ENCODE data around the gene TM6SF1. TPM values are rescaled to one million over a fixed set of nuclear protein-coding genes. Genes with fewer than 3 reads are reported as not detected.
"Not testable (repeated sequence)": the region's sequence is repeated elsewhere in the genome, so short reads cannot be mapped to it uniquely, and the experiment has no call there.

TM6SF1 gene
- total RNA-seq, 1 experiment from 2014 or later = 0.08 TPM

GRCh38 chr15:83110381-83110780 lies 2.9 kb downstream of the TM6SF1 start:
- in situ Hi-C loops (cut with HindIII; ENCODE audit: low pct_unique_long_range_greater_than_20kb, low sequenced_read_pairs) = no loop called here

GRCh38 chr15:83111149-83111548 lies 3.7 kb downstream of the TM6SF1 start:
- in situ Hi-C loops (cut with HindIII; ENCODE audit: low pct_unique_long_range_greater_than_20kb, low sequenced_read_pairs) = no loop called here
- no peak for DNase-seq (ENCODE audit: low read depth, low spot score)

More at GRCh38 chr15:83110381-83110780, 2.9 kb downstream of the TM6SF1 start:
- DNase-seq (ENCODE audit: low read depth, low spot score) = peak; percentile 14

DNA sequence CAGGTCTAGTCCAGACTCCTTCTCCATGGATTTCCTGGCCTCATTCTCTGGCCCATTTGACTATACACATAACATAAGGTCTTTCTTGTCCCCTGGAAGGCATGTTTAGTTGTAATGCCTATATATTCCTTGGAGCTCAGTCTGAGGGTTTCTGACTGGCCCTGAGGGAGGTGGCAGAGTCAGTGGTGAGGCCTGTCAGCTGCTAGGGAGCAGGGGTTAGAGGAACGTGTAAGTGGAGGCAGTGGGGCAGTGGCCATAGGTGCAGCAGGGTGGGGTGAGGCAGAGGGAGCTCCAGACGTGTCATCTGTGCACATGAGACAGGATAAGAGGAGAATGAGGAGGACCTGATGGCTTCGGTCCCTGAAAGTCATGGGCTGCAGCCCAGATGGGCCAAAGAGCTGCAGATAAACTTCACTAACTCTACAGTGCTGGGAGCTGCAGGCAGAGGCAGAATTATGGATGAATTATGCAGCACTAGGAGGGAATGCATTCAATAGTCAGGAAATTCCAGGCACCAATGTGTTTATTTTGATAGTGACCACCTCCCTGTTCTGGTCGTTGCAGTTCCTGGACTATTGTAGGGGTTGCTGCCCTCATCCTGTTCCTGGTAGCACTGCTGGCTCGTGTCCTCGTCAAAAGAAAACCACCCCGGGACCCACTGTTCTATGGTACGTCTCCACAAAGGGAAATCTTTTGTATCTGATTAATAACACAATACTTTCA lies 4.9 kb downstream of the TM6SF1 start:
- no peak for DNase-seq (ENCODE audit: low read depth, low spot score)
- in situ Hi-C loops (cut with HindIII; ENCODE audit: low pct_unique_long_range_greater_than_20kb, low sequenced_read_pairs) = no loop called here

DNA sequence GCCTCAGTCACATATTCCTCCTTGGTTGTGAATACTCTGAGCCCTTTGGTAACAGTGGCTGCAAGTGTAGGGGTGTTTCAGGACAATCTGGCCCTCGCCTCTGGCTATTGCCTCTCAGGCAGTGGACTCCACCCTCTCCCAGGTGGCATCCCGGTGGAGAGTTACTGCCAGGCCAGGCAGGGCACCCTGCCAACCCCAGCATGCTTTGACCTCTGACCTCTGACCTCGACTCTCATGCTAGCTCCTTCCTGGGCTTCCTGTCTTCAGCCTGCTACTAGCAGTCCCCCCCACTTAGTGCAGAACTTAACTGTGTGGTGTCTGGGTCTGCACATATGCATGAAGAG lies 5.5 kb downstream of the TM6SF1 start:
- in situ Hi-C loops (cut with HindIII; ENCODE audit: low pct_unique_long_range_greater_than_20kb, low sequenced_read_pairs) = no loop called here
- DNase-seq (ENCODE audit: low read depth, low spot score) = no peak

- DNase-seq (ENCODE audit: low read depth, low spot score) = no peak
- in situ Hi-C loops (cut with HindIII; ENCODE audit: low pct_unique_long_range_greater_than_20kb, low sequenced_read_pairs) = no loop called here
These were observed 6.6 kb downstream of the TM6SF1 start for GRCh38 chr15:83113881-83114674.

DNA sequence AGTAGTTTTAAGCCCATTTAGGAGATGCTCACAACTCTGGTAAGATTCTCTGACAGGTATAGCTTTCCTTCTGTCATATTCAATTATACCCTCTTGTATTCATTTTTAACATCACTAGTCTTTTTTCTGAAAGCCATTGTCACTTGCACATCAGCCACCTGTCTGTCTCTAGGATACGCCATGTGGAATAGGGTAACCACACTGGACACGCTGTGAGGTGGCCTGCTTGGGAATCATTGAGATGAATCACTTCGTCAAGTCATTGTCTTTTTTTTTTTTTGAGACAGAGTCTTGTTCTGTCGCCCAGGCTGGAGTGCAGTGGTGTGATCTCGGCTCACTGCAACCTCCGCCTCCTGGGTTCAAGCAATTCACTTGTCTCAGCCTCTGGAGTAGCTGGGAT lies 7.4 kb downstream of the TM6SF1 start:
- DNase-seq (ENCODE audit: low read depth, low spot score) = no peak
- in situ Hi-C loops (cut with HindIII; ENCODE audit: low pct_unique_long_range_greater_than_20kb, low sequenced_read_pairs) = no loop called here

- in situ Hi-C loops (cut with HindIII; ENCODE audit: low pct_unique_long_range_greater_than_20kb, low sequenced_read_pairs) = no loop called here
These were observed 8.0 kb downstream of the TM6SF1 start for GRCh38 chr15:83115410-83115809.

DNA sequence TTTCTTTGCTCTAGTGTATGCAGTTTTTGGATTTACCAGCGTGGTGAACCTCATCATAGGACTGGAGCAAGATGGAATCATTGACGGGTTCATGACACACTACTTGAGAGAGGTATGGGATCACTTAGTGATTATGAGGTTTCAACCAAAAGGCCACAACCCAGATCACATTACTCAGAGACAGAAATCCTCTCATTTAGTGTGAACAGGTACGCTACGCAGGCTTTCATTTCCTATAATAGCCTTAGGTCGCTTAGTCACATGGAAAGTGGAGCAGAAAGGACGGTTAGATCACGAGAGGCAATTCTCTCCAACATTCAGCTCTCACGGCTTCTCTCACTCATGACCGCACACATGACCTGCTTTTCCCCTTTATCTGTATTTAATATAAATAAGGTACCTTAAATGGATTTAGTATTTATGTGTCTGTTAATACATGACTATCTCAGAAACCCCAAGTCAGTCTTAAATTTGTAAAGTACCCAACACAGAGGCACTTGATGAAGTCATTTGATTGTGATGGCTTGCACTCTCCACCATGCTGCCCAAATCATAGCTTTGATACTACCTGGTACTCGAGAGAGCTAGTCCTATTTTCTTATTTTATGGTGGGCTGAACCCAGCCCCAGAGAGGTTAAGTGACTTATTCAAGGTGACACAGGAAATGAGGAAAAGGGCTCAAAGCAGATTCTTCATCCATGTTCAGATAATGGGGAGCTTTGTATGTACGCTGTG lies 8.6 kb downstream of the TM6SF1 start:
- in situ Hi-C loops (cut with HindIII; ENCODE audit: low pct_unique_long_range_greater_than_20kb, low sequenced_read_pairs) = no loop called here
- no peak for DNase-seq (ENCODE audit: low read depth, low spot score)

More at GRCh38 chr15:83115410-83115809, 8.0 kb downstream of the TM6SF1 start:
- no peak for DNase-seq (ENCODE audit: low read depth, low spot score)

GRCh38 chr15:83118291-83118827 lies 10.9 kb downstream of the TM6SF1 start:
- DNase-seq (ENCODE audit: low read depth, low spot score) = no peak
- in situ Hi-C loops (cut with HindIII; ENCODE audit: low pct_unique_long_range_greater_than_20kb, low sequenced_read_pairs) = no loop called here

DNA sequence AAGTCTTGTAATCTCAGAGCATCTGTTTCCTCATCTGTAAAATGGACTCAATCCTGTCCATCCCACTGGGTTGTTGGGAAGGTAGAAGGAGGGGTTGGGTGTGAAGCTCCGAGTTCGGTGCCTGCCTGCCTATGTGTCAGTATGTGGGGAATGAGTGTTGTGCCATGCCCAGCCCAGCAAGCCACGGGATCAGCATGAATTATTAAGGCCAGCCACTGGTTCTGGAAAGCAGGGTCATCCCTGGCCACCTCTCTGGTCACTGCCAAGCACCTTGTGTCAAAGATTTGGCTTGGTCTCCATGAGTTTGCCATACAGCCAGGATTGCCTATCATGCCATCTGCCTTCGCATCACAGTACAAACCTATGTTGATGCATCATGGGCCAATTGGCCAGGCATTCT lies 11.5 kb downstream of the TM6SF1 start:
- in situ Hi-C loops (cut with HindIII; ENCODE audit: low pct_unique_long_range_greater_than_20kb, low sequenced_read_pairs) = no loop called here
- no peak for DNase-seq (ENCODE audit: low read depth, low spot score)

GRCh38 chr15:83119968-83120581 lies 12.6 kb downstream of the TM6SF1 start:
- DNase-seq (ENCODE audit: low read depth, low spot score) = no peak
- in situ Hi-C loops (cut with HindIII; ENCODE audit: low pct_unique_long_range_greater_than_20kb, low sequenced_read_pairs) = no loop called here

DNA sequence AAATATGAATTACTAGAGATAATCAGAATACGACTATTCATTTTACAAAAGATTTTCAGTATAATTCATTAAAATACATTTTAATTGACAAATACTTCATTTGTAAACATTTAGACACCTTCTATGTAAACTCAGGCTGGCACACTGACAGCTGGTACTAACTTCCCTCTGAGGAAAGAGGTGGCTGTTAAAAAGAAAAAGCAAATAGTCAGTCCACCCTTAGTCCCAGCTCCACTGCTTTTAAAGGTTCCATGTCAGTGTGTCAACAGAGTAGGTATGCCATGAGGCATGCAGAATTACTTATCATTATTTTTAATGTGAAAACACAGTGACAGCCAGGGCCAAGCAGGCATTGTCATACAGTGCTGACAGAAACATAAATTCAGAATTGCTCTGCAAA lies 16.1 kb downstream of the TM6SF1 start:
- in situ Hi-C loops (cut with HindIII; ENCODE audit: low pct_unique_long_range_greater_than_20kb, low sequenced_read_pairs) = no loop called here
- no peak for DNase-seq (ENCODE audit: low read depth, low spot score)

DNA sequence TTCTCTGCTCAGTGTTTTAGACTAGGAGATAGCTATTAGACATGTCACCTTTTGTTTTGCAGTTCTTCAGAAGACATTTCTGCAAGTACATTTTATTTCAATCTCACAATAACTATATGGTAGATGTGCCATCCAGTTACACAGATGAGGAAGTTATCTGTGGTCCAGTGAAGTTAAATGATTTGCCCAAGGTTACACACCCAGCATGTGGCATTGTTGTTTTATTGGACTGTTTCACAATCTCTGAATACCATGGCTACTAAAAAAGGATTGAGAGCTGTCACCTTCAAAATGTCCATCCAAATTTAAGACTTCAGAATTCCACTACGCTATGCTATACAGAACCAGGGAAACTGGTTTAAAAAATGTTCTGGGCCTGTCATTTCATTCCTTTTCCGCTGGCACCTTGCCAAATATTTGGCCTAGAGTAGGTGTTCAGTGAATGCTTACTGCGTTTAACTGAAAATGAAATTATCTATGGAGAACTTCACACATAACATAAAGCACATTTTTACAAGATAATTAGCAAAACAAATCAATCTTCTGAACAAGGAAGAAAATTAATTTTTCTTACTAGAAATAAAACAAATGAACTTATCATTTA lies 20.2 kb downstream of the TM6SF1 start:
- in situ Hi-C loops (cut with HindIII; ENCODE audit: low pct_unique_long_range_greater_than_20kb, low sequenced_read_pairs) = no loop called here
- DNase-seq (ENCODE audit: low read depth, low spot score) = no peak

GRCh38 chr15:83129791-83130190 lies 22.3 kb downstream of the TM6SF1 start:
- in situ Hi-C loops (cut with HindIII; ENCODE audit: low pct_unique_long_range_greater_than_20kb, low sequenced_read_pairs) = no loop called here
- no peak for DNase-seq (ENCODE audit: low read depth, low spot score)

DNA sequence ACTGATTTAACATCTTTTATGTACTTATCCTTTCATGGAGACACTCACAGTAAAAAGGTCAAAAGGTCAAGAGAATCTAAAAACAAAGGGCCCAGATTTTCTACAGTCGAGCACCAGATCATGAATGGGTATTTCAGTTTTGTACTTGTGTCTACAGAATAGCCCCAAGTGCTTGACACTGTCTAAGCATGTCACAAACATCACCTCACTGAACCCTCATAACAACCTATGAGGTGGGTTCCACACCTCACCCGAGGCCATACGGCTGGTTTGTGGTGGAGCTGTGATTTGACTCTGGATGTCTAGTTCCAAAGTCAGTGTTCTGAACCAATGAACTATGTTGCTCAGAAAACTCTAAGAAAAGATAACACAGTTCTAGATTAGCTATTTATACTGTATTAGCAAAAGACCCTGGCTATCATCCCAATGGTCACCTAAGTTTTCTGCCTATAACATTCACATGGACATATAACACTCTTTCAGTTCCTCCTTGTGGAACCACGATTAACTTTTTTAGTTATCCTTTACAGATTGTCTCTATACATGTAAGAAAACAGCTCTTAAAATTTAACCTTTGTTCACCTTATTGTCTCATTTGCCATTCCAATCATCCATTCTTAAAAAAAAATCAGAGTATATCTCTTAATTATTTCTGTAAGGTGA lies 25.5 kb downstream of the TM6SF1 start:
- in situ Hi-C loops (cut with HindIII; ENCODE audit: low pct_unique_long_range_greater_than_20kb, low sequenced_read_pairs) = no loop called here
- no peak for DNase-seq (ENCODE audit: low read depth, low spot score)

DNA sequence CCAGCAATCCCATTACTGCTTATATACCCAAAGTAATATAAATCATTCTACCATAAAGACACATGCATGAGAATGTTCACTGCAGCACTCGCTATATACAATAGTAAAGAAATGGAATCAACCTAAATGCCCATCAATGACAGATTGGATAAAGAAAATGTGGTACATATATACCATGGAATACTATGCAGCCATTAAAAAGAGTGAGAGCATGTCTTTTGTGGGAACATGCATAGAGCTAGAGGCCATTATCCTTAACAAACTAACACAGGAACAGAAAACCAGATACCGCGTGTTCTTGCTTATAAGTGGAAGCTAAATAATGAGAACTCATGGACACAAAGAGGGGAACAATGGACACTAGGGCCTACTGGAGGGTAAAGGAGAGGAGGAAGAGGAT lies 34.7 kb downstream of the TM6SF1 start:
- in situ Hi-C loops (cut with HindIII; ENCODE audit: low pct_unique_long_range_greater_than_20kb, low sequenced_read_pairs); DNase-seq (ENCODE audit: low read depth, low spot score): not testable (repeated sequence)

- in situ Hi-C loops (cut with HindIII; ENCODE audit: low pct_unique_long_range_greater_than_20kb, low sequenced_read_pairs) = no loop called here
- DNase-seq (ENCODE audit: low read depth, low spot score) = no peak
These were observed 37.3 kb downstream of the TM6SF1 start for GRCh38 chr15:83144771-83145170.

Data from SK-MEL-5 (cell line).